A673 (cell line): Measurements from ENCODE around the gene NHS. TPM values are rescaled to one million over a fixed set of nuclear protein-coding genes. Genes with fewer than 3 reads are reported as not detected.

Source experiments
- BruUV-seq: library from RNA; stranded (reverse); fragments of 400-500 nt; replicated peaks from 2 replicates; lab custom pipeline; 2021; lab: Mats Ljungman, UMichigan
- CTCF ChIA-PET: fragments of 300-600 bp; sonication (Branson Sonifier 250); formaldehyde crosslinking; loops from one replicate; lab custom pipeline; 2022; ENCODE audit warnings: antibody characterized with exemption; lab: Charles Lee
- POLR2A ChIA-PET: fragments of 300-600 bp; sonication (Branson Sonifier 250); formaldehyde crosslinking; loops from one replicate; lab custom pipeline; 2022; ENCODE audit warnings: antibody characterized with exemption; ENCODE audit not compliant: low non-redundant PET; lab: Charles Lee
- DNase-seq: peaks from one replicate; pipeline ENCODE4 v3.0.0-alpha.2; 2015; ENCODE audit warnings: low spot score
- H3K27ac ChIP-seq: fragments of 200-600 bp; sonication (generic); 2 replicates; pipeline ENCODE4 v1.5.1; 2016; ENCODE audit warnings: mixed run types, low read depth, mild to moderate bottlenecking, mixed read lengths, antibody characterized with exemption, low read length; ENCODE audit not compliant: poor library complexity, severe bottlenecking
- H3K27me3 ChIP-seq: fragments of 200-600 bp; sonication (generic); replicated peaks from 2 replicates; pipeline ENCODE4 v1.6.1; 2017; ENCODE audit warnings: mixed run types, low read depth, mild to moderate bottlenecking, mixed read lengths, antibody characterized with exemption, low read length; ENCODE audit not compliant: insufficient read depth, poor library complexity
- H3K36me3 ChIP-seq: fragments of 200-600 bp; sonication (generic); 2 replicates; pipeline ENCODE4 v1.6.1; 2016; ENCODE audit warnings: mixed run types, mild to moderate bottlenecking, mixed read lengths, antibody characterized with exemption, low read length; ENCODE audit not compliant: insufficient read depth, poor library complexity, severe bottlenecking
- H3K4me1 ChIP-seq: fragments of 200-600 bp; sonication (generic); 2 replicates; pipeline ENCODE4 v1.6.1; 2017; ENCODE audit warnings: mixed run types, mild to moderate bottlenecking, mixed read lengths, antibody characterized with exemption, low read length; ENCODE audit not compliant: insufficient read depth, poor library complexity, severe bottlenecking
- H3K4me3 ChIP-seq: fragments of 200-600 bp; sonication (generic); 2 replicates; pipeline ENCODE4 v1.5.1; 2016; ENCODE audit warnings: low read depth, mixed run types, mild to moderate bottlenecking, mixed read lengths, low read length; ENCODE audit not compliant: poor library complexity, severe bottlenecking
- H3K9me3 ChIP-seq: fragments of 200-600 bp; sonication (generic); 2 replicates; pipeline ENCODE4 v1.6.1; 2016; ENCODE audit warnings: mixed run types, low read depth, mild to moderate bottlenecking, mixed read lengths, antibody characterized with exemption, low read length; ENCODE audit not compliant: poor library complexity, severe bottlenecking
- CTCF ChIP-seq: fragments of 300-800, 200-600 bp; sonication (generic); conservative IDR thresholded peaks from 2 replicates; pipeline ENCODE4 v1.5.1; 2017; ENCODE audit warnings: low read depth, mild to moderate bottlenecking, antibody characterized with exemption, low read length, moderate library complexity, mixed read lengths
- EZH2 ChIP-seq: fragments of 200-600 bp; sonication (generic); IDR thresholded peaks from 2 replicates; pipeline ENCODE4 v1.6.1; 2017; ENCODE audit warnings: borderline replicate concordance, low read depth, mild to moderate bottlenecking, mixed read lengths, antibody characterized with exemption, low read length; ENCODE audit not compliant: poor library complexity, severe bottlenecking
- intact Hi-C: fragments of 100-400 bp; cut with micrococcal nuclease; formaldehyde crosslinking; loops from one replicate; pipeline ENCODE4 v1.10.0; 2022; ENCODE audit not compliant: unreplicated experiment
- total RNA-seq: library from RNA; stranded (reverse); gene quantifications from 2 replicates; pipeline ENCODE4 v1.2.3, GENCODE V29; 2021

The NHS gene
- total RNA-seq, 1 experiment from 2014 or later: 0.37 TPM

- no peak for DNase-seq
- TF ChIP-seq EZH2: no peak
- TF ChIP-seq CTCF: no peak
- ChIA-PET CTCF (no interaction called here), POLR2A (no interaction called here)
- Histone ChIP-seq H3K27me3 (peaks cover 7% of the 10 kb centered on the region), H3K4me1 (no peaks in the 10 kb centered on the region), H3K9me3 (no peaks in the 10 kb centered on the region), H3K36me3 (no peaks in the 10 kb centered on the region), H3K4me3 (no peak overlapping the region), H3K27ac (no peak overlapping the region)
- no TSS peak for BruUV-seq
- intact Hi-C loops: no loop called here
Observed at GRCh38 chrX:17440258-17440657, 65.3 kb downstream of the NHS start.

DNA sequence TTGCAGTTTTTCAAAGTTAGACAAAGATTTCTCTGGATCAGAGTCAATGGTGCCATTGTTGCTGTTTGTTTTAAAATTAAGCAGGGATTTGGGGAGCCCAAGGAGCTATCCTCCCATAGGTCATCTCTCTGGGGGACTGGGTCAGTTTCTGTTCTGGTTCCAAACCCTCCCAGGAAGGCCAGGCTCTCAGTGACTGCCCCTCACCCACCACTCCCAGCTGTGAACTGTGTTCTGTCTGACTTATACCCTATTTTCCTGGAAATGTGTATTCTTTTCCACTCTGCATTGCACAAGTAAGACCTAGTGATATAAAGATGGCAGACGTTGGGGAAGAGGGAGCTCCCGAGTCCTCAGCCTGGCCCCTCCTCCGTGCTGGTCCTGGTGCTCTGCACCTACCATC, 65.8 kb downstream of the NHS start:
- H3K9me3 ChIP-seq: no peaks in the 10 kb centered on the region
- peaks cover 7% of the 10 kb centered on the region for H3K27me3 ChIP-seq
- ChIA-PET CTCF (interaction anchor here (0.5 kb wide), 1 partner anchor 31 kb away, joined by 3 read pairs; no protein-coding TSS in a partner anchor), POLR2A (no interaction called here)
- no peaks in the 10 kb centered on the region for H3K36me3 ChIP-seq
- TF ChIP-seq EZH2 (no peak), CTCF (no peak)
- intact Hi-C loops: no loop called here
- DNase-seq: no peak
- H3K27ac ChIP-seq: no peak overlapping the region
- H3K4me1 ChIP-seq: no peaks in the 10 kb centered on the region
- H3K4me3 ChIP-seq: no peak overlapping the region
- no TSS peak for BruUV-seq

DNA sequence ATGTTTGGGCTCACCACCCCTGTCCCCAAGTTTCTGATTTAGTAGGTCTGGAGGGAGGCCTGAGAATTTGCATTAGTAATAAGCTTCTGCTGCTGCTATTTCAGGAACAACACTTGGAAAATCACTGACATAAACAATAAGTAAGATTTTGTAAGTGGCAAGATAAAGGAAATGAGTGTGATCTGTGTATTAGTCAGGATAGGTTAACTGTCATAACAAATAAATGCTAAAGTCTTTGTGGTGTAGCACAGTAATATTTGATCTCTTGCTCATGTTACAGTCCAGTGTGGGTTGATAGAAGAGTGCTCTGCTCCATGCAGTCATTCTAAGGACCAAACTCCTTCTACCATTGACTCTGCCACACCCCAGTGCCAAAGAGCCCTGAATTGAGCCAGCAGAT, 67.0 kb downstream of the NHS start:
- no TSS peak for BruUV-seq
- intact Hi-C loops: no loop called here
- POLR2A ChIA-PET: no interaction called here
- CTCF ChIA-PET: no interaction called here
- no peak overlapping the region for H3K27ac ChIP-seq
- no peak overlapping the region for H3K4me3 ChIP-seq
- no peaks in the 10 kb centered on the region for H3K9me3 ChIP-seq
- peaks cover 12% of the 10 kb centered on the region for H3K27me3 ChIP-seq
- H3K4me1 ChIP-seq: no peaks in the 10 kb centered on the region
- no peaks in the 10 kb centered on the region for H3K36me3 ChIP-seq
- no peak for DNase-seq
- TF ChIP-seq CTCF: no peak
- no peak for TF ChIP-seq EZH2
